CD4-positive, CD25-positive, alpha-beta regulatory T cell (primary cell): ENCODE measurements around the gene ARID3C. TPM values are rescaled to one million over a fixed set of nuclear protein-coding genes. Genes with fewer than 3 reads are reported as not detected.

Source experiments
- ATAC-seq, 2 donors: fragments of 150-1000 bp; cut with Tn5 transposase; one replicate each; pipeline ENCODE4 v1.10.0; 2021; ENCODE audit warnings: low read depth in 2 of 2, moderate number of reproducible peaks in 2 of 2, moderate library complexity in 1 of 2
- DNase-seq, 3 donors: peaks; one replicate each; pipeline versions ENCODE4 v3.0.0 to v3.0.0-alpha.2; 2012 to 2022; ENCODE audit warnings: mixed read lengths in 1 of 3
- H3K27ac ChIP-seq: one replicate; pipeline ENCODE4 v1.7.0; 2013; ENCODE audit warnings: mild to moderate bottlenecking, low read length; ENCODE audit not compliant: insufficient read depth, poor library complexity, severe bottlenecking
- H3K27me3 ChIP-seq: one replicate; pipeline ENCODE4 v1.7.0; 2013; ENCODE audit warnings: low read length; ENCODE audit not compliant: control insufficient read depth, insufficient read depth
- H3K36me3 ChIP-seq: one replicate; pipeline ENCODE4 v1.7.0; 2013; ENCODE audit warnings: mild to moderate bottlenecking, low read length, moderate library complexity; ENCODE audit not compliant: control insufficient read depth, insufficient read depth
- H3K4me1 ChIP-seq: 2 replicates; pipeline ENCODE4 v1.7.0; 2013; ENCODE audit warnings: mild to moderate bottlenecking, low read length; ENCODE audit not compliant: insufficient read depth, control insufficient read depth, poor library complexity, severe bottlenecking
- H3K4me3 ChIP-seq: one replicate; pipeline ENCODE4 v1.7.0; 2013; ENCODE audit warnings: low read depth, mild to moderate bottlenecking, low read length, moderate library complexity
- H3K9me3 ChIP-seq, 2 experiments: 1 replicate in 1 of 2; 2 replicates in 1 of 2; pipeline ENCODE4 v1.7.0; 2013; ENCODE audit warnings: low read length in 2 of 2, mild to moderate bottlenecking in 1 of 2, moderate library complexity in 1 of 2; ENCODE audit not compliant: control insufficient read depth in 2 of 2
- H3K27ac Mint-ChIP-seq, 3 donors: one replicate each; pipeline ENCODE4 v1.8.0; 2020 to 2022; ENCODE audit warnings: mild to moderate bottlenecking in 3 of 3, mixed read lengths in 3 of 3, moderate library complexity in 2 of 3
- H3K27me3 Mint-ChIP-seq: one replicate; pipeline ENCODE4 v1.8.0; 2022; ENCODE audit warnings: mild to moderate bottlenecking, mixed read lengths
- H3K36me3 Mint-ChIP-seq: one replicate; pipeline ENCODE4 v1.8.0; 2020; ENCODE audit warnings: mixed read lengths
- H3K4me1 Mint-ChIP-seq, 4 donors: one replicate each; pipeline ENCODE4 v1.8.0; 2020 to 2022; ENCODE audit warnings: mixed read lengths in 4 of 4, mild to moderate bottlenecking in 1 of 4
- H3K4me3 Mint-ChIP-seq, 4 donors: one replicate each; pipeline ENCODE4 v1.8.0; 2020 to 2022; ENCODE audit warnings: mild to moderate bottlenecking in 4 of 4, mixed read lengths in 4 of 4, moderate library complexity in 3 of 4
- H3K9me3 Mint-ChIP-seq, 7 donors: one replicate each; pipeline ENCODE4 v1.8.0; 2020 to 2022; ENCODE audit warnings: mixed read lengths in 7 of 7, mild to moderate bottlenecking in 3 of 7, moderate library complexity in 2 of 7
- polyA plus RNA-seq, 4 donors: library from polyadenylated mRNA; unstranded; fragments of 300-500 nt; fragmentation: Illumina TruSeq; gene quantifications; one replicate each; pipeline ENCODE4 v1.2.3, GENCODE V29; 2021
- total RNA-seq: library from RNA; stranded (reverse); gene quantifications from one replicate; pipeline ENCODE4 v1.2.3, GENCODE V29; 2022

ARID3C gene
- total and polyA plus RNA-seq, 5 donors from 2014 or later = not detected

DNA sequence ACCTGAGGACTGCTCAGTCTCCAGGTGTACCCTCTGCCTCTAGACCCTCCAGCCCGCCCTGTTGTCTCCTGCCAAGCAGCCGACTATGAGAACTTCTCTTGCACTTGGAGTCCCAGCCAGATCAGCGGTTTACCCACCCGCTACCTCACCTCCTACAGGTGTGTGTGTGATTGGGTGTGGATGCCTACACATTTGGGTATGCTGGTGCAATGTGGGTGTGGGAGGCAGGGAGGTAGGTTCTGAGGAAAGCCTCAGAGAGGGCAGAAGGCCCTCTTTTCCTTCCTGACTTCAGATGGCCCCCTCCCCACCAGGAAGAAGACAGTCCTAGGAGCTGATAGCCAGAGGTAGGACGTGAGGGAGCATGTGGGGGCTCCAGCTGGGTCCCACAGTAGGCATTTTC lies 28.1 kb upstream of the ARID3C start:
- Mint-ChIP-seq H3K36me3 (peaks cover 9% of the 10 kb centered on the region), H3K9me3 (no peaks in the 10 kb centered on the region), H3K4me1 (peaks cover 9 to 28% (median 26%) of the 10 kb centered on the region in 4 donors), H3K27me3 (no peaks in the 10 kb centered on the region), H3K27ac (peak overlapping the region in 1 of 3 donors; percentile 25), H3K4me3 (no peak overlapping the region)
- H3K4me1 ChIP-seq = peaks cover 3% of the 10 kb centered on the region
- no peaks in the 10 kb centered on the region for H3K27me3 ChIP-seq
- ATAC-seq (no peak), DNase-seq (no peak)
- no peaks in the 10 kb centered on the region for H3K9me3 ChIP-seq
- H3K36me3 ChIP-seq = no peaks in the 10 kb centered on the region
- no peak overlapping the region for H3K4me3 ChIP-seq
- H3K27ac ChIP-seq = no peak overlapping the region

DNA sequence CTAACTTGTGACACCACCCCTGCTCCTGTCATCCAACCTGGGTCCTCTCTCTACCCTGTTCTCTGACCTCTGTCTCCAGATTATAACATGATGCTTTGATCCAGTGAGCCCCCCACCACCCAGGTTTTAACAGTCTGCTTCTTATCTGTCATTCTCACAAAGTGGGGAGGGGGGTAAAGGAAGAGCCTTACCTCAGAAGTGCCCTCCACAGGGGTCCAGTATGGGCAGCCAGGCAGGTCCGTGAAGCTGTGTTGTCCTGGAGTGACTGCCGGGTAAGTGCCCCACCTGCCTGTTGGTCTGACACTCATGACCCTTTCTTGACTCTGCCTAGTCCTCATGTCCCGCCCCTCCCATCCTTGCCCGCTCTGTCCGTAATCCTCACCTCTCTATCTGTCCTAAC lies 26.5 kb upstream of the ARID3C start:
- DNase-seq (no peak), ATAC-seq (no peak)
- H3K27me3 Mint-ChIP-seq = no peaks in the 10 kb centered on the region
- H3K27ac Mint-ChIP-seq = peak overlapping the region in 1 of 3 donors; percentile 44
- no peak overlapping the region for H3K4me3 ChIP-seq
- H3K9me3 ChIP-seq = no peaks in the 10 kb centered on the region
- peaks cover 9 to 29% (median 27%) of the 10 kb centered on the region in 4 donors for H3K4me1 Mint-ChIP-seq
- peaks cover 13% of the 10 kb centered on the region for H3K36me3 ChIP-seq
- peaks cover under 1% of the 10 kb centered on the region for H3K36me3 Mint-ChIP-seq
- H3K27ac ChIP-seq = no peak overlapping the region
- no peaks in the 10 kb centered on the region for H3K4me1 ChIP-seq
- no peaks in the 10 kb centered on the region for H3K9me3 Mint-ChIP-seq
- H3K27me3 ChIP-seq = no peaks in the 10 kb centered on the region
- H3K4me3 Mint-ChIP-seq = no peak overlapping the region

DNA sequence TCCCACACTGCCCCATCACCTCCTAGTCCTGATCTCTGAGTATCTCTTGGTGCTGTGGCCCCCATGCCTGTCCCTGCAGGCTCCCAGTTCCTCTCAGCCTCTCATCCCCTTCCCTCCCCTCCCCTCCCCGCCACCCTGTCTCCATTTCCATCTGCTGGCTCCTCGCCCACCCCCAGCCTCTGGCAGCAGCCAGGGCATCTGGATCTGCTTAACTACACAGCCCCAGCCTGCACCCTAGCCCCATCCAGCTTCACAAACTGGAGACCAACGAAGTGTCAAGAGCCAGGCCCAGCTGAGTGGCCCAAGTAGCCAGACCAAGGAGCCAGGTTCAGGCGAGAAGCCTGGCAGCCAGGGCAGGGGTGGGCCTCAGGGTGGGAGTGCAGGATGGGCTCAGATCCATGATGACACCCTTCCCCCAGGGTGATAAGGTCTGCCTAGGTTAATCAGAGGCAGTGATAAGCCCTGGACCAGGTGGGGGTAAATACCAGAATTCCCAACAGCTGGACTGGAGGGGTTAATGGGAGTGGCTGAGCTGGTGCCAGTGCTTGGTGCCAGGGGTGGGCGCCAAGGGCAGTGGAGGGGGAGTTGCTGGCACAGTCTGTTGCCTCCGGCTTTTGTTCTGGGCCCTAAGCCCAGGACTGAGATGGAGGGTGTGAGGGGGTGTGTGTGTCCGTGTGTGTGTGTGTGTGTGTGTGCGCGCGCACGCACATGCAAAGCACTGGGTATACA lies 25.6 kb upstream of the ARID3C start:
- no peak overlapping the region for H3K27ac ChIP-seq
- no peak for DNase-seq
- Mint-ChIP-seq H3K27ac (peak overlapping the region in 1 of 3 donors; percentile 35), H3K36me3 (peaks cover under 1% of the 10 kb centered on the region), H3K9me3 (no peaks in the 10 kb centered on the region), H3K4me1 (peaks cover 9 to 33% (median 28%) of the 10 kb centered on the region in 4 donors), H3K27me3 (no peaks in the 10 kb centered on the region), H3K4me3 (peak overlapping the region in 1 of 4 donors; percentile 32)
- no peak overlapping the region for H3K4me3 ChIP-seq
- ATAC-seq = no peak
- no peaks in the 10 kb centered on the region for H3K9me3 ChIP-seq
- H3K27me3 ChIP-seq = no peaks in the 10 kb centered on the region
- H3K4me1 ChIP-seq = no peaks in the 10 kb centered on the region
- peaks cover 22% of the 10 kb centered on the region for H3K36me3 ChIP-seq

DNA sequence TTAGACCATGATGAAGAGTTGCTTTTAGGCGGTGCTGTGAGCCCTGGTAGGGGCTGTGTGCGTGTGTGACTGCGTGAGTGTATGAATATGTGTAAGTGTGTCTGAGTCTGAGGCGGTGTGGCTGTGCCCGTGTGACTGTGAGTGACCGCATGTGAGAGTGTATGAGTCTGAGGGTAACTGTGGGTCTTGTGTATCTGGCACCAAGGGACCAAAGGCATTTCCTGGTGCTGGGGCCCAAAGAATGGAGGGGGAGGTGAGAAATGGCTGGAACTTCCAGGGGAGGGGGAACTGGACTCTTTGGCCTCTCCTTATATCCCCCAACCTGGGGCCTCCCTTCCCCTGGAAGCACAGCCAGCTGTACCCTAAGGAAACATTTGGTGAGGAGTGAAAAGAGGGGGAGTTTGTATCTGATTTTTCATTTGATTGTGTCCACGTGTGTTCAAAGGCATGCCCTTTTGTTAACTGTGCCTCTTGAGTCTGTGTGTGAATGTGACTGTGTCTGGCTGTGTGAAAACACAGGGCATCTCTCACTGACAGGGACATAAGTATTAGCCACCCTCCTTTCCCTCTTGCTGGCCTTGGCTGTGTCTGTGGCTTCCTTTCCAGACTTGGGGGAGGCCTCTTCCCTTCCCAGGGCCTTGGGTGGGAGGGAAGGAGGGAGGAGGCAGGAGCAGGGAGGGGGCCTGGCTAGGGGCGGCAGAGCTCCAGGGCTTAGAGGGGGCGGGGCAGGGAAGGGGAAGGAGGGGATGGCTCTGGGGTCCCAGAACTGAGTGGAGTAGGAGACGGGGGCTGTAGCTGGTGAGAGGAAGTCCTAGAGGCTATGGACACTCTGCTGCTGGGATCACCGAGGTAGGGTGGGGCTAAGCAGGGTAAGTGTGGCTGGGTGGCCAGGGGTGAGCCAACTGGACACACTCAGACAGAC lies 24.5 kb upstream of the ARID3C start:
- Histone ChIP-seq H3K4me3 (no peak overlapping the region), H3K27ac (no peak overlapping the region), H3K27me3 (no peaks in the 10 kb centered on the region), H3K4me1 (peaks cover 6% of the 10 kb centered on the region), H3K9me3 (no peaks in the 10 kb centered on the region), H3K36me3 (peaks cover 28% of the 10 kb centered on the region)
- ATAC-seq = no peak
- peaks cover 9 to 41% (median 36%) of the 10 kb centered on the region in 4 donors for H3K4me1 Mint-ChIP-seq
- no peak overlapping the region for H3K4me3 Mint-ChIP-seq
- peak overlapping the region; percentile 32 to 67 (median 52) for H3K27ac Mint-ChIP-seq
- no peak for DNase-seq
- no peaks in the 10 kb centered on the region for H3K27me3 Mint-ChIP-seq
- H3K9me3 Mint-ChIP-seq = no peaks in the 10 kb centered on the region
- H3K36me3 Mint-ChIP-seq = peaks cover 8% of the 10 kb centered on the region

DNA sequence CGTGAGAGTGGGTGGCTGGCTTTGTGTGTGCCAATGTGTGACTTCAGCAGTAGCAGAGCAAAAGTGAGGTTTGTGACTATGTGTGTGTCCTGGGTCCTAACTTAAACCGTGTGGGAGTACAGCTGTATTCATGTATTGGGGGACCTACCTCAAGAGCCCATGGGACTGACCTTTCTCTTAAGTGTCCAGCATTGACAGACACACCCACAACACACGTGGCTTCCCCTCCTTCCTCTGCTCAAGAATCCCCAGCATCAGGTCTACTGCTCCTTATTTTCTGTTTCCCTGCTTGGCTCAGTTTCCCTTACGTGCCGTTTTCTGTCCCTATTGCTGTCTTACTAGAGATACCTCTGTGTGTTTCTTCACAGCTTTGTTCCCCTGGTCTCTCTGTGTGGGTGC lies 23.7 kb upstream of the ARID3C start:
- H3K36me3 ChIP-seq = peaks cover 31% of the 10 kb centered on the region
- Mint-ChIP-seq H3K27ac (peak overlapping the region; percentile 39 to 67 (median 52)), H3K27me3 (no peaks in the 10 kb centered on the region), H3K36me3 (peaks cover 16% of the 10 kb centered on the region), H3K4me1 (peaks cover 9 to 49% (median 44%) of the 10 kb centered on the region in 4 donors), H3K9me3 (peaks cover 0 to 3% (median 0%) of the 10 kb centered on the region in 7 donors), H3K4me3 (peak overlapping the region in 2 of 4 donors; percentile 50 to 63)
- no peaks in the 10 kb centered on the region for H3K9me3 ChIP-seq
- DNase-seq (no peak), ATAC-seq (no peak)
- no peaks in the 10 kb centered on the region for H3K27me3 ChIP-seq
- peaks cover 14% of the 10 kb centered on the region for H3K4me1 ChIP-seq
- no peak overlapping the region for H3K4me3 ChIP-seq
- H3K27ac ChIP-seq = no peak overlapping the region

DNA sequence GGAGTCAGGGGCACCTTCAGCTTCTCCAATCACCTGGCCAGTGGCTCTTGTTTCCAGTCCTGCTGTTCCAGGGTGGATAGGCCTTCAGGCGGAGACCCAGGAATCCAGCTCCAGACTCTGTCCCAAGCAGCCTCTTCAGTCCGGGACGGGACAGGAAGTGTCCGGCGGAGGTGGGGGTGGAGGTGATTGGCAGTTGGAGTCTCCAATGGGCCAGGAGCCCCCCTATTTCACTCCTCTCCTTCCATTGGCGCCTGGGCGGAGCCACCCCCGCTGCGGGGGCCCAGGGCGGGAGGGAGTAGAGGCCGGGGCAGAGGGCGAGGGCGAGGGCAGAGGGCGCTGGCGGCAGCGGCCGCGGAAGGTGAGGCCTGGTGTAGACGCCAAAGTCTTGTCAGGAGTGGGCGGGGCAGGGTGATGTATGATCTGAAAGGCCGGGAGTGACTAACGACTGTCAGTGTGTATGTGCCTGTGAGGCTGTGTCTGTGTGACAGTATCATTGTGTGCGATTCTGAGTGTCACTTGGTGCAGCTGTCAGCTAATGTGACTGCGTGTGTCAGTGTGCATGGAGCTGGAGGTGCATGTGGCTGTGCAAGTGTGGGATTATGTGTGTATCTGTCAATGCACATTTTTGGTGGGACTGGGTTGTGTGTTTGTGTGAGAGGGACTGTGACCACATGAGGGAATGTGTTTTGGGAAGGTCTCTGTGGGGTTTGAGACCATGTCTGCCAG lies 23.2 kb upstream of the ARID3C start, which contains the start of gene IL11RA:
Gene IL11RA, plus strand, starts transcription at position 310 of the 726 bp plus-strand sequence. CDS start 3,033 bp downstream, outside the sequence.
- peaks cover 0 to 3% (median 0%) of the 10 kb centered on the region in 7 donors for H3K9me3 Mint-ChIP-seq
- DNase-seq = peak in 1 of 3 donors; percentile 58
- H3K27me3 Mint-ChIP-seq = no peaks in the 10 kb centered on the region
- H3K36me3 ChIP-seq = peaks cover 31% of the 10 kb centered on the region
- H3K4me1 ChIP-seq = peaks cover 20% of the 10 kb centered on the region
- no peaks in the 10 kb centered on the region for H3K27me3 ChIP-seq
- no peaks in the 10 kb centered on the region for H3K9me3 ChIP-seq
- ATAC-seq = peak; percentile 55 to 71
- no peak within 1 kb of the TSS for H3K4me3 ChIP-seq
- peak within 1 kb of the TSS in 2 of 4 donors; percentile 50 to 63 for H3K4me3 Mint-ChIP-seq
- H3K27ac Mint-ChIP-seq = peak within 1 kb of the TSS; percentile 52 to 67 (median 52)
- H3K27ac ChIP-seq = no peak within 1 kb of the TSS
- H3K36me3 Mint-ChIP-seq = peaks cover 16% of the 10 kb centered on the region
- H3K4me1 Mint-ChIP-seq = peaks cover 9 to 55% (median 48%) of the 10 kb centered on the region in 4 donors

DNA sequence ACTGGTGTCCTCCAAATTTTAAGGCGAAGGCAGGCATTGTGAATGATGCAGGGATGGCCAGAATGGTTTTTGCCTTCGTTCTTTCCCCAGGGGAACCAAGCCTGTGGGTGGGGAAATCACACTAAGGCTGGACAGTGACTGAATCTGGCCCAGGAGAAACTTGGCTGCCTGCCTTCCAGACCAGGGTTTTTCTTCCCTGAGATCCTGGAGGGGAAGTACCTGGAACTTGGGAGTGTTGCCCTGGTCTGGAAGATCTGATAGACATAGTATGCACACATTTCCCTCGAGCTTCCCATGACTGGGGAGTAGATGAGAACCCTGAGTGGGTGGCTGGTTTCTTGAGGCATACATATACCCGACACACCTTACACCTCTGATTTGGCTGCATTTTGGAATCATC lies 22.5 kb upstream of the ARID3C start:
- no peak for ATAC-seq
- H3K9me3 Mint-ChIP-seq = peaks cover 0 to 3% (median 0%) of the 10 kb centered on the region in 7 donors
- Histone ChIP-seq H3K4me3 (no peak overlapping the region), H3K27me3 (no peaks in the 10 kb centered on the region), H3K4me1 (peaks cover 21% of the 10 kb centered on the region), H3K27ac (no peak overlapping the region), H3K9me3 (no peaks in the 10 kb centered on the region), H3K36me3 (peaks cover 31% of the 10 kb centered on the region)
- H3K4me3 Mint-ChIP-seq = peak overlapping the region in 1 of 4 donors; percentile 16
- H3K36me3 Mint-ChIP-seq = peaks cover 16% of the 10 kb centered on the region
- DNase-seq = no peak
- H3K27me3 Mint-ChIP-seq = no peaks in the 10 kb centered on the region
- H3K27ac Mint-ChIP-seq = peak overlapping the region in 2 of 3 donors; percentile 31 to 52
- peaks cover 9 to 59% (median 51%) of the 10 kb centered on the region in 4 donors for H3K4me1 Mint-ChIP-seq
